H1 (cell line): ENCODE data around the gene SPAG17. TPM values are rescaled to one million over a fixed set of nuclear protein-coding genes. Genes with fewer than 3 reads are reported as not detected.

Experiments used
- CTCF ChIA-PET: fragments of 300-600 bp; sonication (Branson Sonifier 250); formaldehyde crosslinking; loops from one replicate; lab custom pipeline; 2021; ENCODE audit not compliant: partially characterized antibody; lab: Charles Lee
- POLR2A ChIA-PET: fragments of 300-600 bp; sonication (Branson Sonifier 250); formaldehyde crosslinking; loops from one replicate; lab custom pipeline; 2021; ENCODE audit warnings: inconsistent platforms; ENCODE audit not compliant: partially characterized antibody; lab: Charles Lee
- DNase-seq, 2 experiments: peaks; one replicate each; pipeline versions ENCODE4 v3.0.0 to v3.0.0-alpha.2; 2010 to 2022; ENCODE audit warnings: low spot score in 2 of 2, low read depth in 1 of 2, mixed read lengths in 1 of 2
- FAIRE-seq: peaks from 2 replicates; lab custom pipeline; 2011; peaks lifted over from hg19 to GRCh38; lab: Jason Lieb, UNC
- H2AFZ ChIP-seq: 2 replicates; pipeline ENCODE4 v1.8.1; 2012; ENCODE audit warnings: low read length, inconsistent platforms
- H2AK5ac ChIP-seq: 2 replicates; pipeline ENCODE4 v1.6.1; 2013; ENCODE audit warnings: low read depth, low read length
- H2BK120ac ChIP-seq: replicated peaks from 2 replicates; pipeline ENCODE3; 2013; ENCODE audit warnings: low read depth, low read length, inconsistent platforms
- H2BK12ac ChIP-seq: 2 replicates; pipeline ENCODE4 v1.6.1; 2013; ENCODE audit warnings: low read depth, low read length
- H2BK15ac ChIP-seq: 2 replicates; pipeline ENCODE4 v1.6.1; 2013; ENCODE audit warnings: low read length
- H2BK20ac ChIP-seq: 2 replicates; pipeline ENCODE4 v1.6.1; 2013; ENCODE audit warnings: low read length
- H2BK5ac ChIP-seq: 2 replicates; pipeline ENCODE4 v1.6.1; 2013; ENCODE audit warnings: low read depth, low read length
- H3K14ac ChIP-seq: 2 replicates; pipeline ENCODE4 v1.6.1; 2013; ENCODE audit warnings: inconsistent platforms; ENCODE audit not compliant: insufficient read length
- H3K18ac ChIP-seq: 2 replicates; pipeline ENCODE4 v1.6.1; 2013; ENCODE audit warnings: low read length; ENCODE audit errors: extremely low read depth
- H3K23ac ChIP-seq: 2 replicates; pipeline ENCODE4 v1.6.1; 2013; ENCODE audit warnings: inconsistent platforms; ENCODE audit not compliant: insufficient read length
- H3K23me2 ChIP-seq: 2 replicates; pipeline ENCODE4 v1.6.1; 2013; ENCODE audit warnings: low read depth, low read length
- H3K27ac ChIP-seq: 2 replicates; pipeline ENCODE4 v1.6.1; 2011; ENCODE audit warnings: low read depth, low read length, inconsistent platforms
- H3K27me3 ChIP-seq, 4 experiments: replicated peaks in 1 of 4; 1 replicate in 1 of 4; 2 replicates in 3 of 4; pipeline versions ENCODE4 v1.6.1 to v1.8.1; 2011 to 2013; ENCODE audit warnings: low read length in 3 of 4, mild to moderate bottlenecking in 3 of 4, inconsistent platforms in 2 of 4, mixed read lengths in 2 of 4, moderate library complexity in 1 of 4; ENCODE audit not compliant: control insufficient read depth in 3 of 4, insufficient read depth in 3 of 4; ENCODE audit errors: extremely low read depth in 1 of 4
- H3K36me3 ChIP-seq, 4 experiments: 2 replicates each; pipeline versions ENCODE4 v1.6.1 to v1.8.1; 2011 to 2013; ENCODE audit warnings: mild to moderate bottlenecking in 4 of 4, low read length in 3 of 4, moderate library complexity in 2 of 4, control low read depth in 1 of 4, inconsistent platforms in 1 of 4; ENCODE audit not compliant: insufficient read depth in 4 of 4, control insufficient read depth in 2 of 4
- H3K4ac ChIP-seq: replicated peaks from 2 replicates; pipeline ENCODE3; 2013; ENCODE audit warnings: low read length, low read depth, mixed read lengths, inconsistent platforms; ENCODE audit not compliant: insufficient read length
- H3K4me1 ChIP-seq, 4 experiments: replicated peaks in 1 of 4; 1 replicate in 1 of 4; 2 replicates in 3 of 4; pipeline versions ENCODE4 v1.6.1 to v1.8.1; 2011 to 2013; ENCODE audit warnings: low read length in 3 of 4, inconsistent platforms in 2 of 4, mixed read lengths in 1 of 4; ENCODE audit not compliant: insufficient read depth in 4 of 4, control insufficient read depth in 3 of 4
- H3K4me2 ChIP-seq, 2 experiments: 2 replicates each; pipeline versions ENCODE4 v1.6.1 to v1.8.1; 2011 to 2013; ENCODE audit warnings: low read depth in 2 of 2, low read length in 2 of 2, control low read depth in 1 of 2, inconsistent platforms in 1 of 2, mild to moderate bottlenecking in 1 of 2; ENCODE audit not compliant: insufficient read depth in 1 of 2
- H3K4me3 ChIP-seq, 4 experiments: fragments of 200-600, 300-600 bp in 1 of 4; sonication (generic), shearing (Covaris generic), sonication (Bioruptor Twin) in 1 of 4; 2 replicates each; pipeline versions ENCODE4 v1.5.1 to v1.8.1; 2011 to 2016; ENCODE audit warnings: low read length in 4 of 4, low read depth in 3 of 4, control low read depth in 2 of 4, inconsistent platforms in 2 of 4, mild to moderate bottlenecking in 2 of 4, mixed read lengths in 1 of 4, moderate library complexity in 1 of 4; ENCODE audit not compliant: insufficient read depth in 2 of 4; ENCODE audit errors: extremely low read depth in 1 of 4
- H3K56ac ChIP-seq: replicated peaks from 2 replicates; pipeline ENCODE3; 2013; ENCODE audit warnings: low read depth, mild to moderate bottlenecking, mixed read lengths, low read length, inconsistent platforms; ENCODE audit not compliant: insufficient read length
- H3K79me1 ChIP-seq: 2 replicates; pipeline ENCODE4 v1.6.1; 2013; ENCODE audit warnings: low read depth, low read length, control low read depth
- H3K79me2 ChIP-seq, 2 experiments: 2 replicates each; pipeline versions ENCODE4 v1.6.1 to v1.8.1; 2012 to 2013; ENCODE audit warnings: low read length in 2 of 2, mild to moderate bottlenecking in 2 of 2, inconsistent platforms in 1 of 2; ENCODE audit not compliant: insufficient read depth in 2 of 2, control insufficient read depth in 1 of 2
- H3K9ac ChIP-seq, 4 experiments: replicated peaks in 1 of 4; 1 replicate in 1 of 4; 2 replicates in 3 of 4; pipeline versions ENCODE4 v1.6.1 to v1.8.1; 2011 to 2013; ENCODE audit warnings: low read depth in 3 of 4, low read length in 3 of 4, control low read depth in 2 of 4, mild to moderate bottlenecking in 2 of 4, moderate library complexity in 2 of 4, inconsistent platforms in 1 of 4; ENCODE audit errors: extremely low read depth in 1 of 4
- H3K9me3 ChIP-seq, 2 experiments: 2 replicates each; pipeline versions ENCODE4 v1.6.1 to v1.8.1; 2012 to 2013; ENCODE audit warnings: mild to moderate bottlenecking in 2 of 2, moderate library complexity in 2 of 2, control low read depth in 1 of 2, inconsistent platforms in 1 of 2, low read depth in 1 of 2, low read length in 1 of 2, mixed read lengths in 1 of 2; ENCODE audit not compliant: insufficient read depth in 2 of 2
- H4K20me1 ChIP-seq, 2 experiments: replicated peaks in 1 of 2; 2 replicates each; pipeline versions ENCODE3 to v1.8.1; 2011 to 2013; ENCODE audit warnings: inconsistent platforms in 2 of 2, low read length in 2 of 2, mild to moderate bottlenecking in 1 of 2; ENCODE audit not compliant: insufficient read depth in 2 of 2, control insufficient read depth in 1 of 2
- H4K5ac ChIP-seq: 2 replicates; pipeline ENCODE4 v1.6.1; 2013; ENCODE audit warnings: low read length, low read depth, mixed read lengths, inconsistent platforms; ENCODE audit not compliant: insufficient read length
- H4K8ac ChIP-seq: 2 replicates; pipeline ENCODE4 v1.8.0; 2013; ENCODE audit warnings: mild to moderate bottlenecking, moderate library complexity, low read length, inconsistent platforms; ENCODE audit not compliant: insufficient read depth; ENCODE audit errors: extremely low read depth
- H4K91ac ChIP-seq: replicated peaks from 2 replicates; pipeline ENCODE3; 2013; ENCODE audit warnings: low read length, mixed read lengths, inconsistent platforms; ENCODE audit not compliant: insufficient read length
- EP300 ChIP-seq, 2 experiments: IDR thresholded peaks; 1 replicate in 1 of 2; 2 replicates in 1 of 2; pipeline ENCODE4 v1.6.1; 2011 to 2012; ENCODE audit warnings: low read depth in 2 of 2, low read length in 2 of 2, mild to moderate bottlenecking in 2 of 2, borderline replicate concordance in 1 of 2, inconsistent platforms in 1 of 2, moderate library complexity in 1 of 2
- EZH2 ChIP-seq: fragments of 200-600 bp; sonication (generic); IDR thresholded peaks from 2 replicates; pipeline ENCODE4 v1.7.1; 2012; ENCODE audit warnings: low read depth, mild to moderate bottlenecking, moderate library complexity, low read length, inconsistent platforms; ENCODE audit not compliant: severe bottlenecking
- GTF2F1 ChIP-seq: IDR thresholded peaks from 2 replicates; pipeline ENCODE4 v1.6.1; 2012; ENCODE audit warnings: low read depth, low read length, improper control_type of control experiment, borderline replicate concordance
- JUN ChIP-seq: IDR thresholded peaks from 2 replicates; pipeline ENCODE4 v1.6.1; 2011; ENCODE audit warnings: low read depth, mild to moderate bottlenecking, improper control_type of control experiment, low read length
- JUND ChIP-seq: IDR thresholded peaks from 2 replicates; pipeline ENCODE4 v1.6.1; 2011; ENCODE audit warnings: mild to moderate bottlenecking, improper control_type of control experiment, low read length
- POLR2AphosphoS5 ChIP-seq: IDR thresholded peaks from 2 replicates; pipeline ENCODE4 v1.6.1; 2011; ENCODE audit warnings: low read depth, low read length
- RNF2 ChIP-seq: fragments of 200-900, 300-1000 bp; sonication (generic); IDR thresholded peaks from 2 replicates; pipeline ENCODE4 v1.7.1; 2016; ENCODE audit warnings: borderline replicate concordance, low read depth, mild to moderate bottlenecking, antibody characterized with exemption, low read length; ENCODE audit not compliant: poor library complexity, severe bottlenecking; ENCODE audit errors: missing control alignments
- SP2 ChIP-seq: IDR thresholded peaks from 2 replicates; pipeline ENCODE4 v1.6.1; 2012; ENCODE audit warnings: mild to moderate bottlenecking, low read length, inconsistent platforms
- SRF ChIP-seq: IDR thresholded peaks from 2 replicates; pipeline ENCODE4 v1.6.1; 2011; ENCODE audit warnings: mild to moderate bottlenecking, low read depth, low read length, moderate library complexity
- SUZ12 ChIP-seq: fragments of 200-600 bp; sonication (generic); IDR thresholded peaks from 2 replicates; pipeline ENCODE4 v1.6.1; 2012; ENCODE audit warnings: mild to moderate bottlenecking, inconsistent platforms, low read length, moderate library complexity, mixed read lengths
- TAF7 ChIP-seq: optimal IDR thresholded peaks from 2 replicates; pipeline ENCODE3; 2011; ENCODE audit warnings: low read depth, mild to moderate bottlenecking, inconsistent platforms, low read length, moderate library complexity, borderline replicate concordance
- TCF12 ChIP-seq: IDR thresholded peaks from 2 replicates; pipeline ENCODE4 v1.6.1; 2011; ENCODE audit warnings: low read depth, mild to moderate bottlenecking, low read length
- TEAD4 ChIP-seq: IDR thresholded peaks from 2 replicates; pipeline ENCODE4 v1.6.1; 2012; ENCODE audit warnings: low read depth, low read length, inconsistent platforms, mixed read lengths
- WGBS, 2 experiments: shearing (Covaris generic) in 1 of 2; methylation state at CpG; one replicate each; pipeline versions ENCODE4 v1.1.6 to v1.1.7; 2013 to 2015; ENCODE audit warnings: low lambda C conversion rate in 2 of 2, mixed read lengths in 2 of 2, inconsistent platforms in 1 of 2, low coverage in 1 of 2, missing lambda C conversion rate in 1 of 2; ENCODE audit not compliant: insufficient replicate concordance in 2 of 2, insufficient coverage in 1 of 2, insufficient read length in 1 of 2; ENCODE audit errors: extremely low coverage in 1 of 2, missing lambda C conversion rate in 1 of 2; 5-methylcytosine and 5-hydroxymethylcytosine counted together
- polyA plus RNA-seq, 7 experiments: library from polyadenylated mRNA; depleted of rRNA in 3 of 7; stranded (reverse) in 5 of 7; unstranded in 2 of 7; fragments of >200 nt in 5 of 7; fragments of 200-250 nt in 2 of 7; gene quantifications; 1 replicate in 5 of 7; 2 replicates in 1 of 7; 4 replicates in 1 of 7; pipeline versions ENCODE4 v1.2.1 to v1.2.3, GENCODE V29; 2011 to 2013; ENCODE audit warnings: missing spikeins in 2 of 7, mixed read lengths in 2 of 7
- total RNA-seq: library from RNA; stranded (reverse); fragmentation: NEBNext Ultra II Directional; extraction: Animal tissue kit (Norgen Biotek cat#: 25700); gene quantifications from 2 replicates; pipeline ENCODE4 v1.2.1, GENCODE V29; 2021

Gene SPAG17
- total and polyA plus RNA-seq, 2 of the 8 experiments (the other 6 are each of a cell fraction or from before 2014, with no cell fraction given): 0.56 to 0.62 TPM

DNA sequence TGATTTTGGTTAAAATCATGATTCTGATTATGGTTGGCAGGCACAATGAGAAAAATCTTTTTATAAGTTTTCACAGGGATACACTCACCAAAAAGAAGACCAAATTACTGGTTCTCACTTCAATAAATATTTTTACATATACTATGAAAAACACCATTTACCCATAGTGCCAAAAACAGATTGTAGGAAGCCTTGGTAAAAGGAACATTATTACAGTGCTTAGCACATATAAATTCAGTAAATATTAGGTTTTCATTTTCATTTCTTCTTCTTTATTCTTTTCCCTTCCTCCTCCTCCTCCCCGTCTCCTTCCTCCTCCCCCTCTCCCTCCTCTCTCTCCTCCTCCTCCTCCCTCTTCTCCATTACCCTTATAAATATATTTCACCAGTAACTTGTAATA is 15.8 kb upstream of the SPAG17 start:
- no peak overlapping the region for H4K8ac ChIP-seq
- H4K91ac ChIP-seq: no peak overlapping the region
- no peak overlapping the region for H3K14ac ChIP-seq
- no peak overlapping the region for H3K56ac ChIP-seq
- no peak overlapping the region for H2BK120ac ChIP-seq
- H3K4me1 ChIP-seq: no peaks in the 10 kb centered on the region
- H2BK20ac ChIP-seq: no peak overlapping the region
- 50% methylated on average over 1 of the region's 1 CpG; no CpG with 5 or more reads in 1 of the 2 experiments for WGBS, 2 experiments
- H3K9ac ChIP-seq: no peak overlapping the region
- no peak overlapping the region for H3K27ac ChIP-seq
- no peak overlapping the region for H2BK15ac ChIP-seq
- DNase-seq: no peak
- no peak overlapping the region for H2BK12ac ChIP-seq
- no peak overlapping the region for H2AK5ac ChIP-seq
- no peak overlapping the region for H3K18ac ChIP-seq
- H4K5ac ChIP-seq: no peak overlapping the region
- H3K4me3 ChIP-seq: no peak overlapping the region
- no peak overlapping the region for H2BK5ac ChIP-seq
- CTCF ChIA-PET: interaction anchor here (0.6 kb wide), 1 partner anchor 512 kb away, joined by 3 read pairs; no protein-coding TSS in a partner anchor
- H3K9me3 ChIP-seq: no peaks in the 10 kb centered on the region
- no peaks in the 10 kb centered on the region for H3K79me1 ChIP-seq
- H4K20me1 ChIP-seq: no peaks in the 10 kb centered on the region
- no peaks in the 10 kb centered on the region; the same call in 1 of the 2 replicates for H3K23me2 ChIP-seq
- FAIRE-seq: no peak
- H3K4ac ChIP-seq: no peak overlapping the region
- H3K79me2 ChIP-seq: no peaks in the 10 kb centered on the region
- no peaks in the 10 kb centered on the region; a peak in 1 of 8 replicates for H3K36me3 ChIP-seq
- POLR2A ChIA-PET: no interaction called here
- no peak overlapping the region for H3K4me2 ChIP-seq
- no peaks in the 10 kb centered on the region for H3K27me3 ChIP-seq
- no peak overlapping the region for H3K23ac ChIP-seq
- H2AFZ ChIP-seq: no peak overlapping the region
- TF ChIP-seq POLR2AphosphoS5: no peak
- TF ChIP-seq SRF: no peak
- TF ChIP-seq EP300 (IDR thresholded peaks at IDR 0.05; ENCODE audit: borderline replicate concordance in 1 of 2, low read depth in 2 of 2, low read length in 2 of 2): no peak
- TF ChIP-seq TAF7: no peak
- no peak for TF ChIP-seq SUZ12
- no peak for TF ChIP-seq EZH2
- TF ChIP-seq JUND: no peak
- TF ChIP-seq TCF12: no peak
- TF ChIP-seq TEAD4: no peak
- no peak for TF ChIP-seq JUN
- no peak for TF ChIP-seq GTF2F1
- no peak for TF ChIP-seq SP2
- TF ChIP-seq RNF2: no peak
